ENCODE measurements around the gene DNM3.
"Not testable (repeated sequence)": the region's sequence is repeated elsewhere in the genome, so short reads cannot be mapped to it uniquely, and the experiment has no call there.

Gene DNM3

GRCh38 chr1:172344444-172344843 lies 503.1 kb downstream of the DNM3 start:
- DNase-seq = no peak

DNA sequence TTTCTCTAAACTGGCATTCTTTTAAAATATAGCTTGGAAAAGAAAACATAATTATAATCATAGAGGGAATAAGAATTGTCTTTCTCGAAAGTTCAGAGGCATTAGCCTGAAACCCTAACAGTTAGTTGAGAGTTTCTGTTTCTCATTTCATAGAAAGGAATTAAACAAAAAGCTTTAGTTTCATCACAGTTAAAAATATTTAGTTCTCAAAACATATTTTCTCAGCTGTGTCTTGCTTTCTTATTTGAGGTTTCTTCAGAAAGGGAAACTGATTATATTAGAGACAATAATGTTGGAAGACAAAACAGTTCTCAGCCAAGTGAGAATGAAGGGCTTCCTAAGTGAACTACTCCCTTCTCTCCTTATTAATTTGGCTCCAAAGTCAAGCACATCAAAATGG lies 503.8 kb downstream of the DNM3 start:
- no peak for DNase-seq

- DNase-seq = no peak
Observed at GRCh38 chr1:172347416-172347815, 506.1 kb downstream of the DNM3 start.

GRCh38 chr1:172350856-172351255 lies 509.6 kb downstream of the DNM3 start:
- no peak for DNase-seq

DNA sequence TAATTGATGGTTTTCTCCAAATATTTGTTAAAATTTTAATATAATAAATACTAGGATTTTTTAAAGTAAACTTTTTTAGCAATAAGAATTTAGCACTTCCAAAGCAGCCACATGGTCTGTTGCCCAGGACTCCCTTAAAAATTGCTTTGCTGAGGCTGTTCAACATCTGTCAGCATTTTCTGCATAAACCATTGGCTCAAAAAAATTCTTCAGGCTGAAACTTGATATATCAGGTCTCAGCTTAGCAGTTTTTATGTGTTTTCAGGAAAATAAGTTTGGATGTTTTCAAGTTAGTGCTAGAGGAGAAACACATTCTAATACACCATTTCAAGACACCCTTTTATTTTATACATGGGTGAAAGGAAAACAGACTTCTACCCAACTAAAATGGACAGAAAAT lies 510.0 kb downstream of the DNM3 start:
- no peak for DNase-seq

GRCh38 chr1:172351754-172352161 lies 510.5 kb downstream of the DNM3 start:
- DNase-seq = no peak

GRCh38 chr1:172352435-172352834 lies 511.1 kb downstream of the DNM3 start:
- DNase-seq = no peak

DNA sequence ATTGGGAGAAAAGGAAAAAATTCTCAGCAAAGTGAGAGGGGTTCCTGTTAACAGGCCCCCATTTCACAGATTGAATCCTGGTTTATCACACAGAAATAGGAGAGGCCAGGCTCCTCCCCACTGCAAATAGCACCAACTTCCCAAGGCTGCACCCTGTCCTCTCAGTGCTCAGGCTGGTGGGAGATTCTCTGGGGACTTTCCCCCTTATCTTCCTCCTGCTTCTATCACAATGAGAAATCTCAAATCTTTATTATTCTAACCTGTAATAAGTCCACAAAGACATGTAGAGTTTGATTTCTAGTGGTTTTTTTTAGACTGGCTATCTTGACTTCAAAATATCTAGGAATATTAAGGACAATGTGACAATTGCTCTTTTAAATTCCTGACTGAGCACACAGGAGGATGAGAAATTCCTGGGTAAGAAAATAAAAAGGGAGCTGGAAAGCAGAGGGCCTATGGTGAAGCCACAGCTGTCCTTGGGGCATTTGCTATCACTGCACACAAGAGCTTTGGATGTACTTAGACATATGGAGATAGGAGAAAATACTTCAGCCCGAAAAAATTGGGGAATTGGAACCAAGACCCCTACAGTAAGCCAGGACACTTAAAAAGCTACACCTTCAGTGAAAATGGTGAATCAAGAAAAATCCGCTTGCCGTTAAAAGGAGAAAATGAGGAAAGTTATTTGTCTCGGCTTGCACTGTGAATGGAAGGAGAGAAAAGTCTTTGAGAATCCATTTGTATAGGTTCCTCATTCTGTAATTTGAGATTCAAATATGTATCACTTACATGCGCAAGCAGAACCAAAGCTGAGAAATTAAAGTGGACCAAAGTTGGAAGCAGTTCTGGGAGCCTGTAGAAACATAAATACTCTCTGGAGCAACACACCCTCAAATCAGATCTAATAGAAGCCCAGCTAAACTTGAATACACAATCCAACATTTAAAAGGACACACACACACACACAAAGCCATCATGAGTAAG lies 513.3 kb downstream of the DNM3 start:
- no peak for DNase-seq

DNA sequence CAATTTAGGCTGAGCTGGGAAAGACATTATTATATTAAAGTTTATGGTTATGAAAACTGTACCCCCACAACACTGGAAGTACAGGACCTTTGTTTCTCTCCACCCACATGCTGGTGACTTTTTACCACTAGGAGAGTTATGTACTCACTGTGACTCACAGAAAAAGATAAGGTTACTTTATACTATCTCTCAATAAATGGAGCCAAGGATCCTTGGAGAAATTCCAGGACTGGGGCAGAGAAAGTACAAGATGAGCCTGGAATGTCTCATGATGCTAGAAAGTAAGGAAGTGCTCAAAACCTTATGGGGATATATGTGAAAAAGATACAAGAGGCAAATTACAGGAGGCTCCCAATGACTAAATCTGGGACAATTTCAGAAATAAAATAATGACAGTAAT lies 515.3 kb downstream of the DNM3 start:
- no peak for DNase-seq

- no peak for DNase-seq
Observed at GRCh38 chr1:172357753-172358385, 516.6 kb downstream of the DNM3 start.

DNA sequence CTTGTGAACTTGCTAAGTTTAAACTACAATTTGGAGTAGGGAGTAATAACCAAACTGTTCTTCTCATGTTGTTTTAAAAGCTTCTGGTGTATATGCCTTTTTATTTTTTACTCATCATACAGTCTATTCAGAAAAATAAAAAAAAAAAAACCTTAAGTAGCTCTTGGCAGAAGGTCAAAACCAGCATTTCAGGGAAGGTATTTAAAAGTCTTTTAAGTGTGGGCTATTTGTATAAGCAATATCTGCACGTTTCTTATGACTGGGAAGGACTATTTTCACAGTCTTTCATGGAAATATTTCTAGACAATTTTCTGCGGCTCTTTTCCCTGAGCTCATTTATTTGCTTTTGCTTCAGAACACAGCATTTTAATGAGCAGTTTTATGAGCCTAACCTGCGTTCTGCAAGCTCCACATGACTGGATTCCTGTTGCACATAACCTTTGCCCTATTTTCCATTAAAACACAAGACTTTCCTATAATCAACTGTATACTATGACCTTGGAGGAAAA lies 518.2 kb downstream of the DNM3 start:
- DNase-seq = no peak

DNA sequence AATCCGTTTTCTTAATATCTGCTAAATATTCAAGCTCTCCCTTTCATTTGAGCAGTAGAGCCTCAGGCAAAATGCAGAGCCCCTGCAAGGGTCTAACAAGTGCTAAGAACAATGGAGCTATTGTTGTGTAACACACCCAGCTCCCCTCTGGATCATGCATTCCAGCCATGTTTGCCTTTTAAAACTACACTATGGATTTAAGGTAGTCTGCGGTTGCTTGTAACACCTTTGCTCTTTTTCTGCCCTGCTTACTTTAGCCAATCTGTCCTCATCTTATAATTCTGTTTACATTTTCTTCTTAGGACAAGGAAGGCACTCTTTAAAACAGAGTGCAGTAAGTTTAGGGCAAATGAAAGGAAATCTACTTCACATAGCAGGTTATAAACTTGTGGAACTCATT lies 519.2 kb downstream of the DNM3 start:
- no peak for DNase-seq

DNA sequence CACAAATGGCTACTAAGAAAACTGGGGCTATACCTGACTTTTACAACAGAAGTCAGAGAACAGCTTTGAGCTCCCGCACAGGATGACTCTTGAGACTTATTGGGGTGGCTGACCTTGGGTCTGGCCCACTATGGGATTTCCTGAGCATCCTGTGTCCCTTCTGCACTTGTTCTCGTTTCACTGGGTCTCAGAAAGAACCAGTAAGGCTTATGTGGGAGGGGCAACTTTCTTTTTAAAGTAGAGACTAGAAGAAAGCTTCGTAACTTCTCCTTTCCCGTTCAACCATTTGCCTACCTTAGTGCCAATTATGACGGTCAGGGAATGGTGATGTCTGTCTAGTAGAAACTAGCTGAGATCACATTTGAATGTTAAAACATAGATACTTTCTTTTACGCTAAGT lies 519.7 kb downstream of the DNM3 start:
- DNase-seq = no peak

- DNase-seq = no peak
Observed at GRCh38 chr1:172363852-172364251, 522.6 kb downstream of the DNM3 start.

- not testable (repeated sequence) for DNase-seq
Observed at GRCh38 chr1:172371646-172372045, 530.3 kb downstream of the DNM3 start.

- no peak for DNase-seq
Observed at GRCh38 chr1:172373864-172374263, 532.6 kb downstream of the DNM3 start.

GRCh38 chr1:172375211-172375631 lies 533.9 kb downstream of the DNM3 start:
- DNase-seq = no peak

- DNase-seq = no peak
Observed at GRCh38 chr1:172376431-172376830, 535.1 kb downstream of the DNM3 start.

GRCh38 chr1:172377565-172377964 lies 536.3 kb downstream of the DNM3 start:
- DNase-seq = no peak

DNA sequence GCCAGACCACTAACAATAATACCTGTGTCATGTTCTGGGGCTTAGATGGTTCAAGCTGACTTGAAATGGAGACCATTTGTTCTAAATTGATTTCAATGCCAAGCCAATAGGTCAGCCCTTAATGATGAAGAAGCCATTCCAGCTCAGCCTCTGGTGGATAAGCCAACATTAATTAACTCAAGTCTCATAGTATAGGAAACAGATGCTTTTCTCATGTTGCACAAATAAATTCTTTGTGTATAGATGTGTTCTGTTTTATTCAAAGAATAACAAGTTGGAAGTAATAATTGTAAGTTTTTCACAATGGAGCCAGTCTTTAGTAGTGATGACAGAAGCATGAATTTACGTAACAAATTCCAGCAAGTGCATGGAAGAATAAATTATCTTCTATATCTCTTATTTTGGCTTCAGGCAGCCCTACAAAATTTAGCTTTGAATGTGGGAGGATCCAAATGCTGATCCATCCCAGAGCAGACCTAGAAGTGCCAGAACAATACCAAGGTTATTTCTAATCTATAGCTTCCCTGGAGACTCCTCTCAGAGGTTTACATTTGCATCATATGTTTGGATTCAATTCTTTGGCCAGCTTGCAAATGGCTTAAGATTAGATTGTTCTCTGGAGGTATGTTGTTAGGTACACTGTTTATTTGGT lies 536.9 kb downstream of the DNM3 start:
- no peak for DNase-seq

GRCh38 chr1:172380441-172381244 lies 539.3 kb downstream of the DNM3 start:
- DNase-seq = peak; percentile 77

DNA sequence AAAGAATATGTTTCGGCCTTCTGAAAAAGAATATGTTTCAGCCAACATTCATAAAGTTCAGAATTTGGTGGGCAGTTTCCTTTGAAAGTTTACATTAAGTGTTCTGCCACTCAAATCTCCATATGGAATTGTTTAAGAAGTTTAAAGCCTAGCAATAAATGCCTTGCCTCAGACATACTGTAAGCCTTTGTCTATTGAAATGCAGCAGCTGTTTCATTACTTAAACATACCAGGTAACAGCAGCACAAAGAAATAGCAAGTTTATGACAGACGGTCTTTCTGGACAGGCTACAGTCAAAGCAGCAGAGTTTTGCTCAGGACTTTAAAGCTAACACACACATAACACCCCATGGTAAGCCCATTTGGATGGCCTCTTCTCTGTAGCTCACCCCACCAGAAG lies 540.6 kb downstream of the DNM3 start:
- DNase-seq = no peak

DNA sequence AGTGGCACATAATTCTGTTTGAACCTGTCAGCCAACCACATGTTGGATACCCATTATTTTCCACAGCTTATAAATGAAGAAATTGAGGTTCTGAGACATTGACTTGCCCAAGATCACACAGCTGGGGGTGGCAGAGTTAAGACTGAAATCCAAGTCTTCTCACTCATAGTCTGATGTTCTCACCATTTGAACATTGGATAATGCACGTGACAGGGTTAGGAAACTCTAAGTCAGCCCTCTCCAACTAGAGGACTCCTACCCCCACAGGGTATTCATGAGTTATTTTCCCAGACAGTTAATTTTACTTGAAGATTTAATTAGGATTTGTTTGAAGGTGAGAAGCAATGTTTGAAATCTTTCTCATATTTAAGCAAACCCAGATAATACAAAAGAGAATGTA lies 541.1 kb downstream of the DNM3 start:
- no peak for DNase-seq

Measured in CD4-positive, alpha-beta T cell treated with Interleukin-21 for 1 hour (primary cell).